ENCODE results near the gene FBXO42. TPM values are rescaled to one million over a fixed set of nuclear protein-coding genes. Genes with fewer than 3 reads are reported as not detected.

The FBXO42 gene
- total and polyA plus RNA-seq, 2 of the 13 experiments (the other 11 are each of a cell fraction or from before 2014, with no cell fraction given): 7.6 to 17.5 TPM

DNA sequence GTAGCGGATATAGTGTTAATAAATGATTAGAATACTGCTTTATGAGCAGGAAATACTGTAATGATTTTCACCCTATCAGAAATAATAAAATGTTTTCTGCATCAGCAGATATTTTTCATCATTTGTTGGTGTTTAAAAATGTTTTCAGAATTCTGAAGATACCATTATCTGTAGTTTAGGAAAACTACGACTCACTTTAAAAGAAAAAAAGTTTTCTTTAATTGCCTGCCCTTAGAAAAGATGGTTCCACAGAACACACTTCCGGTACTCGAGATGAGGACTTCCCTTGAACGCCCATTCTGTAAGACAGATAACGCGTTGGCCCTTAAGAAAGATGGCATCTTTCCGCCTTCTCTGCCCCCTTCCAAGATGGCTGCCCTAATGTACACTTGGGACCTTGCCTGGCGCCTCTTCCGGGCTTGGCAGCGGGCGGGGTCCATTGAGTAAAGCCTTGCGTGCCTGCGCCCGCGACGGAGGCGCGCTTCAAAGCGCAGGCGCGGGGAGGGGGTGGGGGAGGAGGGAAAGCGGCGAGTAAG lies 14.5 kb upstream of the FBXO42 start, which contains the start of gene SZRD1 (continued):
- TF ChIP-seq, protein P1, sequence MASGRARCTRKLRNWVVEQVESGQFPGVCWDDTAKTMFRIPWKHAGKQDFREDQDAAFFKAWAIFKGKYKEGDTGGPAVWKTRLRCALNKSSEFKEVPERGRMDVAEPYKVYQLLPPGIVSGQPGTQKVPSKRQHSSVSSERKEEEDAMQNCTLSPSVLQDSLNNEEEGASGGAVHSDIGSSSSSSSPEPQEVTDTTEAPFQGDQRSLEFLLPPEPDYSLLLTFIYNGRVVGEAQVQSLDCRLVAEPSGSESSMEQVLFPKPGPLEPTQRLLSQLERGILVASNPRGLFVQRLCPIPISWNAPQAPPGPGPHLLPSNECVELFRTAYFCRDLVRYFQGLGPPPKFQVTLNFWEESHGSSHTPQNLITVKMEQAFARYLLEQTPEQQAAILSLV (CRISPR knock-in tag; IDR thresholded peaks at IDR 0.05; ENCODE audit: borderline replicate concordance): no peak
- TF ChIP-seq ATF6 (CRISPR knock-in tag; conservative IDR thresholded peaks at IDR 0.05) (no peak), KAT7 (CRISPR knock-in tag; IDR thresholded peaks at IDR 0.05; ENCODE audit: borderline replicate concordance) (no peak), STAT5B (CRISPR knock-in tag; IDR thresholded peaks at IDR 0.05) (no peak), SMAD1 (CRISPR knock-in tag; IDR thresholded peaks at IDR 0.05; ENCODE audit: borderline replicate concordance, low read depth) (no peak), ZBTB4 (CRISPR knock-in tag; IDR thresholded peaks at IDR 0.05; ENCODE audit: borderline replicate concordance) (no peak), ZNF263 (CRISPR knock-in tag; IDR thresholded peaks at IDR 0.05) (no peak), FOXK2 (IDR thresholded peaks at IDR 0.05) (peak; percentile 64; the same call in 1 of the 2 replicates), MAFG (CRISPR knock-in tag; IDR thresholded peaks at IDR 0.05) (no peak), MXI1 (IDR thresholded peaks at IDR 0.05; ENCODE audit: borderline replicate concordance, low read depth, low read length) (peak; percentile 79; the same call in 1 of the 3 replicates), SRY (CRISPR knock-in tag; IDR thresholded peaks at IDR 0.05) (no peak), CCAR2 (optimal IDR thresholded peaks at IDR 0.05; ENCODE audit: low read depth, low read length) (no peak), CBX2 (IDR thresholded peaks at IDR 0.05; ENCODE audit: low read depth, low read length) (no peak), CBX2 (CRISPR knock-in tag; IDR thresholded peaks at IDR 0.05; ENCODE audit: low read depth) (no peak), EHMT2 (IDR thresholded peaks at IDR 0.05; ENCODE audit: borderline replicate concordance, low read depth, low read length) (peak; percentile 75; the same call in 1 of the 2 replicates), POLR2AphosphoS5 (IDR thresholded peaks at IDR 0.05; ENCODE audit: low read depth, low read length) (no peak; the same call in 1 of the 2 replicates)
- TF ChIP-seq, protein P2, sequence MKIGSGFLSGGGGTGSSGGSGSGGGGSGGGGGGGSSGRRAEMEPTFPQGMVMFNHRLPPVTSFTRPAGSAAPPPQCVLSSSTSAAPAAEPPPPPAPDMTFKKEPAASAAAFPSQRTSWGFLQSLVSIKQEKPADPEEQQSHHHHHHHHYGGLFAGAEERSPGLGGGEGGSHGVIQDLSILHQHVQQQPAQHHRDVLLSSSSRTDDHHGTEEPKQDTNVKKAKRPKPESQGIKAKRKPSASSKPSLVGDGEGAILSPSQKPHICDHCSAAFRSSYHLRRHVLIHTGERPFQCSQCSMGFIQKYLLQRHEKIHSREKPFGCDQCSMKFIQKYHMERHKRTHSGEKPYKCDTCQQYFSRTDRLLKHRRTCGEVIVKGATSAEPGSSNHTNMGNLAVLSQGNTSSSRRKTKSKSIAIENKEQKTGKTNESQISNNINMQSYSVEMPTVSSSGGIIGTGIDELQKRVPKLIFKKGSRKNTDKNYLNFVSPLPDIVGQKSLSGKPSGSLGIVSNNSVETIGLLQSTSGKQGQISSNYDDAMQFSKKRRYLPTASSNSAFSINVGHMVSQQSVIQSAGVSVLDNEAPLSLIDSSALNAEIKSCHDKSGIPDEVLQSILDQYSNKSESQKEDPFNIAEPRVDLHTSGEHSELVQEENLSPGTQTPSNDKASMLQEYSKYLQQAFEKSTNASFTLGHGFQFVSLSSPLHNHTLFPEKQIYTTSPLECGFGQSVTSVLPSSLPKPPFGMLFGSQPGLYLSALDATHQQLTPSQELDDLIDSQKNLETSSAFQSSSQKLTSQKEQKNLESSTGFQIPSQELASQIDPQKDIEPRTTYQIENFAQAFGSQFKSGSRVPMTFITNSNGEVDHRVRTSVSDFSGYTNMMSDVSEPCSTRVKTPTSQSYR (CRISPR knock-in tag; IDR thresholded peaks at IDR 0.05; ENCODE audit: borderline replicate concordance): peak; percentile 83; the same call in 1 of the 2 replicates
- TF ChIP-seq, protein P3, sequence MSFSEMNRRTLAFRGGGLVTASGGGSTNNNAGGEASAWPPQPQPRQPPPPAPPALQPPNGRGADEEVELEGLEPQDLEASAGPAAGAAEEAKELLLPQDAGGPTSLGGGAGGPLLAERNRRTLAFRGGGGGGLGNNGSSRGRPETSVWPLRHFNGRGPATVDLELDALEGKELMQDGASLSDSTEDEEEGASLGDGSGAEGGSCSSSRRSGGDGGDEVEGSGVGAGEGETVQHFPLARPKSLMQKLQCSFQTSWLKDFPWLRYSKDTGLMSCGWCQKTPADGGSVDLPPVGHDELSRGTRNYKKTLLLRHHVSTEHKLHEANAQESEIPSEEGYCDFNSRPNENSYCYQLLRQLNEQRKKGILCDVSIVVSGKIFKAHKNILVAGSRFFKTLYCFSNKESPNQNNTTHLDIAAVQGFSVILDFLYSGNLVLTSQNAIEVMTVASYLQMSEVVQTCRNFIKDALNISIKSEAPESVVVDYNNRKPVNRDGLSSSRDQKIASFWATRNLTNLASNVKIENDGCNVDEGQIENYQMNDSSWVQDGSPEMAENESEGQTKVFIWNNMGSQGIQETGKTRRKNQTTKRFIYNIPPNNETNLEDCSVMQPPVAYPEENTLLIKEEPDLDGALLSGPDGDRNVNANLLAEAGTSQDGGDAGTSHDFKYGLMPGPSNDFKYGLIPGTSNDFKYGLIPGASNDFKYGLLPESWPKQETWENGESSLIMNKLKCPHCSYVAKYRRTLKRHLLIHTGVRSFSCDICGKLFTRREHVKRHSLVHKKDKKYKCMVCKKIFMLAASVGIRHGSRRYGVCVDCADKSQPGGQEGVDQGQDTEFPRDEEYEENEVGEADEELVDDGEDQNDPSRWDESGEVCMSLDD (CRISPR knock-in tag; IDR thresholded peaks at IDR 0.05; ENCODE audit: borderline replicate concordance): no peak
